Thoracic aorta (tissue), 2 donors: ENCODE results near the gene CATSPER1. TPM values are rescaled to one million over a fixed set of nuclear protein-coding genes. Genes with fewer than 3 reads are reported as not detected.

Source experiments
- ATAC-seq: fragments of 150-250 bp; one replicate; pipeline ENCODE4 v1.8.0; 2017; ENCODE audit warnings: low read depth; ENCODE audit not compliant: insufficient number of reproducible peaks, low FRiP score
- DNase-seq: peaks from one replicate; pipeline ENCODE4 v3.0.0-alpha.2; 2020; ENCODE audit warnings: low spot score
- H3K27ac ChIP-seq, 2 donors: fragments of 200-600 bp; sonication (generic); 1 replicate in 1 of 2; 2 replicates in 1 of 2; pipeline ENCODE4 v1.5.1; 2016; ENCODE audit warnings: mild to moderate bottlenecking in 2 of 2, moderate library complexity in 2 of 2
- H3K27me3 ChIP-seq: fragments of 200-600 bp; sonication (generic); replicated peaks from 2 replicates; pipeline ENCODE4 v1.6.0; 2016; ENCODE audit warnings: mild to moderate bottlenecking; ENCODE audit not compliant: insufficient read depth
- H3K36me3 ChIP-seq: fragments of 200-600 bp; sonication (generic); one replicate; pipeline ENCODE4 v1.5.1; 2016
- H3K4me1 ChIP-seq, 2 donors: fragments of 200-600 bp; sonication (generic); 1 replicate in 1 of 2; 2 replicates in 1 of 2; pipeline versions ENCODE4 v1.5.1 to v1.6.0; 2016; ENCODE audit warnings: low read depth in 2 of 2, mild to moderate bottlenecking in 1 of 2; ENCODE audit not compliant: control insufficient read depth in 1 of 2
- H3K4me3 ChIP-seq: fragments of 200-600 bp; sonication (generic); 2 replicates; pipeline ENCODE4 v1.5.1; 2016; ENCODE audit warnings: mild to moderate bottlenecking
- H3K9me3 ChIP-seq: fragments of 200-600 bp; sonication (generic); 2 replicates; pipeline ENCODE4 v1.5.1; 2016
- total RNA-seq, 2 donors: library from RNA; depleted of rRNA; stranded (reverse); fragments of >200 nt; gene quantifications; one replicate each; pipeline versions ENCODE4 v1.1.0 to v1.2.3, GENCODE V29; 2016
- TF ChIP-seq, protein P1 (sequence below): fragments of 200-600 bp; sonication (generic); IDR thresholded peaks from one replicate; pipeline ENCODE4 v1.5.1; 2019; ENCODE audit warnings: antibody characterized with exemption

CATSPER1 gene
- total RNA-seq, 2 donors from 2014 or later = not detected

DNA sequence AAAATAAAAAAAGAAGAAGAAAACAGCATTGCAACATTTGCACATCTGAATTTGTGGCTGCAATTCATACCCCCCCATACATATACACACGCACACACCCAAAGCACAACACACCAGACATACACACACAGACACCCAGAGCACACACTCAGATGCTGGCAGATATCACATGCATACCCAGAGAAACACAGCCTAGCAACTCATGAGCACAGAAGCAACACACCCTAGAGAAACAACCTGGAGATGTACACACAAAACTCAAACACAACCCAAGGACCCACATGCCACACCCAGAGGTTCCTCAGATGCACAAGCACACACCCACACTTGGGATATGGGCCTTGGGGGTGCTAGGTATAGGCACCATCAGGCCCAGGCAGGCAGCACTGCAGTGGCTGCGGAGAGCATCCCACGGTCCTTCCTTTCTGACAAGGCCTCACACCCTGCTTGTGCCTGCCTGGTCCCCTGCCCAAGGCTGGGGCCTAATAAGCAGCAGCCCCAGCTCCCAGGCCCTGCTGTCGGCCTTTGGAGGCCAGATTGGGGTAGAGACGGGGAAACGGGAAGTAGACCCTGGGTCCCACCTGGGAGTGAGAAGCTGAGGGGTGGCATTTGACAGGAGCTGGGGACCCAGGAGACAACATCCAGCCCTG lies 11.3 kb downstream of the CATSPER1 start:
- peak overlapping the region; percentile 55 for H3K4me3 ChIP-seq
- no peaks in the 10 kb centered on the region for H3K36me3 ChIP-seq
- no peaks in the 10 kb centered on the region for H3K27me3 ChIP-seq
- DNase-seq (no peak), ATAC-seq (no peak)
- H3K27ac ChIP-seq = peak overlapping the region; percentile 92 to 97
- H3K4me1 ChIP-seq = peaks cover 34 to 62% of the 10 kb centered on the region in 2 donors
- no peaks in the 10 kb centered on the region for H3K9me3 ChIP-seq
- TF ChIP-seq, protein P1, sequence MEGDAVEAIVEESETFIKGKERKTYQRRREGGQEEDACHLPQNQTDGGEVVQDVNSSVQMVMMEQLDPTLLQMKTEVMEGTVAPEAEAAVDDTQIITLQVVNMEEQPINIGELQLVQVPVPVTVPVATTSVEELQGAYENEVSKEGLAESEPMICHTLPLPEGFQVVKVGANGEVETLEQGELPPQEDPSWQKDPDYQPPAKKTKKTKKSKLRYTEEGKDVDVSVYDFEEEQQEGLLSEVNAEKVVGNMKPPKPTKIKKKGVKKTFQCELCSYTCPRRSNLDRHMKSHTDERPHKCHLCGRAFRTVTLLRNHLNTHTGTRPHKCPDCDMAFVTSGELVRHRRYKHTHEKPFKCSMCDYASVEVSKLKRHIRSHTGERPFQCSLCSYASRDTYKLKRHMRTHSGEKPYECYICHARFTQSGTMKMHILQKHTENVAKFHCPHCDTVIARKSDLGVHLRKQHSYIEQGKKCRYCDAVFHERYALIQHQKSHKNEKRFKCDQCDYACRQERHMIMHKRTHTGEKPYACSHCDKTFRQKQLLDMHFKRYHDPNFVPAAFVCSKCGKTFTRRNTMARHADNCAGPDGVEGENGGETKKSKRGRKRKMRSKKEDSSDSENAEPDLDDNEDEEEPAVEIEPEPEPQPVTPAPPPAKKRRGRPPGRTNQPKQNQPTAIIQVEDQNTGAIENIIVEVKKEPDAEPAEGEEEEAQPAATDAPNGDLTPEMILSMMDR = no peak

DNA sequence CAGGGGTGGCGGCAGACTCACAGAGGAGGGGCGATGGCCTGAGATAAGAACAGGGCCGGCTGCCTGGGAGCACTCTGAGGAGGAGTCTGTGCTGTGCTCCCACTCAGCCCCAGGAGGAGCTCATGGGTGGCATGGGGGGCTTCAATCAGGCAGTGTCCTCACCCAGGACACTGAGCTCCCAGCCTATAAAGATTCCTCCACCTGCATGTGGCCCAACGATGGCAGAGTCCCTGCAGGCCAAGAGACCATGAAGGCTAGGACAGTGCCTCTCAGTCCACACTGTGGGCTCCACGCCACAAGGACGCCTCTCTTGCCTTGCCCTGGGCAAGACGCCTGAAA lies 12.5 kb downstream of the CATSPER1 start:
- no peak for ATAC-seq
- DNase-seq = no peak
- no peaks in the 10 kb centered on the region for H3K27me3 ChIP-seq
- no peak overlapping the region for H3K4me3 ChIP-seq
- TF ChIP-seq, protein P1 = no peak
- H3K9me3 ChIP-seq = no peaks in the 10 kb centered on the region
- H3K36me3 ChIP-seq = no peaks in the 10 kb centered on the region
- H3K27ac ChIP-seq = peak overlapping the region; percentile 90 to 97
- peaks cover 34 to 62% of the 10 kb centered on the region in 2 donors for H3K4me1 ChIP-seq

DNA sequence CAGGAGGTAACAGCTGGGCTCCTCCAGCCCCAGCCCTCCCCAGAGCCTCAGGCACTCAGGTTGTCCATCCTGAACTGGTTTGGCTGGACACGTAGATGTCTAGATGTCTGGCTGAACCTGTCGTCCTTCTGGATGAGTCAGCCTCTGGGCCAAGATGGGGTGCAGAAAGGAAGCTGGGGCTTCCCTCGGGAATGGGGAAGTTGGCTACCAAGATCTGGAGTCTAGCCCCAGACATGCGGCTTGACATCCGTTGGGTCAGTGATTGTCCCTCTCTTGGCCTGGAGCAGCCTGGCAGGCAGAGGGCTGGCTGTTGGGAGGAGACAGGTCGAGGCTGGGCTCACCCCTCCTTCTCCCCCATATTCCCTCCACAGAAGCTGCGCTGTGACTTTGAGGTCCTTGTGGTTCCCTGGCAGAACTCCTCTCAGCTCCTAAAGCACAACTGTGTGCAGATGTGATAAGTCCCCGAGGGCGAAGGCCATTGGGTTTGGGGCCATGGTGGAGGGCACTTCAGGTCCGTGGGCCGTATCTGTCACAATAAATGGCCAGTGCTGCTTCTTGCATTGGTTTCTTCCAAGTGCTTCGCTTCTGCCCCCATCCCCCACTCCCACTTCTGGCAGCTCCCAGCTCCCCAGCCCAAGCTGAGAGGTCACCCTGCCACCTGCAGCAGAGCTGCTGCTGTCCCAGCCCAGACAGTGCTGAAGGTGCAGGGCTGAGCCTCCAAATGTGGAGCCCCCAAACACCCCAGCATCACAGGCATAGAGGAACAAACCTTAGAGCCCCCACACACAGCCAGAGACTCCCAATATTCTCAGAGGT lies 13.1 kb downstream of the CATSPER1 start:
- H3K36me3 ChIP-seq = no peaks in the 10 kb centered on the region
- no peaks in the 10 kb centered on the region for H3K27me3 ChIP-seq
- H3K4me1 ChIP-seq = peaks cover 34 to 62% of the 10 kb centered on the region in 2 donors
- DNase-seq = no peak
- no peaks in the 10 kb centered on the region for H3K9me3 ChIP-seq
- no peak for ATAC-seq
- TF ChIP-seq, protein P1 = no peak
- H3K4me3 ChIP-seq = no peak overlapping the region
- peak overlapping the region; percentile 90 to 97 for H3K27ac ChIP-seq

DNA sequence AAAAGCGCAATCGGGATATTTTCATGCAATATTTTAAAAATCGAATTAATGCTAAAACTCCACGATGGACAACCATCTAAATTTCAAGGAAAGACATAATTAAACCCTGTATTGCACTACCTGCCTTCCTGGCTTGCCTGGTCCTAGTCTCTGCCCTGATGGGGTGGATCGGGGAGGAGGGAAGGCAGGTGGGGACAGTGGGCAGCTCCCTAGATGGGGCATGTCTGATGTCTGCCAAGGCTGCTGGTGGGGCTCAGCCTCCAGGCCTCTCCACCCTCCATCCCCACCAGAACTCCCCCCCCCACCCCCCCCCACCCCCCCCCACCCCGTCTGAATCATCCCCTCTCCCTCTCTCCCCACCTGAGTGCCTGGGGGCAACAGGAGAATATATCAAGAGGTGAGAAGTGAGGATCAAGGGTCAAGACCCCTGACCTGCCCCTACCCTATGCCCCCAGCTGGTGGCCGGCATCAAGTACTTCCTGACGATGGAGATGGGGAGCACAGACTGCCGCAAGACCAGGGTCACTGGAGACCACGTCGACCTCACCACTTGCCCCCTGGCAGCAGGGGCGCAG lies 13.8 kb downstream of the CATSPER1 start:
- Histone ChIP-seq H3K4me3 (no peak overlapping the region), H3K9me3 (no peaks in the 10 kb centered on the region), H3K27me3 (no peaks in the 10 kb centered on the region), H3K36me3 (no peaks in the 10 kb centered on the region), H3K27ac (peak overlapping the region; percentile 90 to 97), H3K4me1 (peaks cover 34 to 62% of the 10 kb centered on the region in 2 donors)
- DNase-seq (no peak), ATAC-seq (no peak)
- TF ChIP-seq, protein P1 = no peak

DNA sequence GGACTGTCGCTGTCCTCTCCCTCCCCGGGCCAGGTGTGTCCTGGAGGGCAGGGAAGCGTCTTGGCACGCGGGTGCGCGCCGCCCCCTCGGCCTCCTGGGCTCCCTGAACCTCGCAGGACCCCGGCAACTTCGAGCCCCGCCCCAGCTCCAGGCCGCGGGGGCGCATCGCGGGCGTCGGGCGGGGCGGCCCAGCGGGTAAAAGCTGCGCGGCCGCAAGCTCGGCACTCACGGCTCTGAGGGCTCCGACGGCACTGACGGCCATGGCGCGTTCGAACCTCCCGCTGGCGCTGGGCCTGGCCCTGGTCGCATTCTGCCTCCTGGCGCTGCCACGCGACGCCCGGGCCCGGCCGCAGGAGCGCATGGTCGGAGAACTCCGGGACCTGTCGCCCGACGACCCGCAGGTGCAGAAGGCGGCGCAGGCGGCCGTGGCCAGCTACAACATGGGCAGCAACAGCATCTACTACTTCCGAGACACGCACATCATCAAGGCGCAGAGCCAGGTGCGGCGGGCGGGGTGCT lies 14.4 kb downstream of the CATSPER1 start, which contains the start of gene CST6:
Gene CST6, plus strand, starts transcription at position 224 of the 519 bp plus-strand sequence. Its CDS starts 37 bp downstream, at position 261.
- no peaks in the 10 kb centered on the region for H3K36me3 ChIP-seq
- no peak for ATAC-seq
- H3K9me3 ChIP-seq = no peaks in the 10 kb centered on the region
- peak within 1 kb of the TSS; percentile 90 to 97 for H3K27ac ChIP-seq
- H3K27me3 ChIP-seq = no peaks in the 10 kb centered on the region
- H3K4me3 ChIP-seq = peak within 1 kb of the TSS; percentile 37
- peaks cover 31 to 61% of the 10 kb centered on the region in 2 donors for H3K4me1 ChIP-seq
- no peak for DNase-seq
- TF ChIP-seq, protein P1 = no peak
